ENCODE data around the gene VPS52. TPM values are rescaled to one million over a fixed set of nuclear protein-coding genes. Genes with fewer than 3 reads are reported as not detected.

The VPS52 gene
- total RNA-seq, 2 donors from 2014 or later, result 37.1 to 40.5 TPM

GRCh38 chr6:33213166-33213988, 58.3 kb downstream of the VPS52 start:
- no peaks in the 10 kb centered on the region for H3K36me3 ChIP-seq (replicated peaks in 1 of 2; ENCODE audit: insufficient read depth in 1 of 2, low read depth in 2 of 2)
- no peaks in the 10 kb centered on the region for H3K9me3 ChIP-seq
- no peak overlapping the region for H3K27ac ChIP-seq
- DNase-seq (peak in 1 of 4 donors; percentile 30), ATAC-seq (peak; percentile 45)
- intact Hi-C loops (cut with DNase I), result no loop called here
- WGBS, 2 donors, result 2% methylated on average over 34 to 43 of the region's 43 CpGs
- H3K4me1 ChIP-seq, result peaks cover 31% of the 10 kb centered on the region
- no peak overlapping the region for H3K4me3 ChIP-seq
- H3K27me3 ChIP-seq, result no peaks in the 10 kb centered on the region
- TF ChIP-seq CTCF (IDR thresholded peaks at IDR 0.05) (no peak), POLR2A (IDR thresholded peaks at IDR 0.05) (peak in 2 of 3 donors; percentile 19 to 44)

GRCh38 chr6:33212857-33213165, 58.9 kb downstream of the VPS52 start:
- intact Hi-C loops (cut with DNase I), result no loop called here
- Histone ChIP-seq H3K27me3 (no peaks in the 10 kb centered on the region), H3K36me3 (replicated peaks in 1 of 2; ENCODE audit: insufficient read depth in 1 of 2, low read depth in 2 of 2) (no peaks in the 10 kb centered on the region), H3K4me3 (no peak overlapping the region), H3K27ac (no peak overlapping the region), H3K4me1 (peaks cover 31% of the 10 kb centered on the region), H3K9me3 (no peaks in the 10 kb centered on the region)
- 3 to 6% methylated on average over 6 of the region's 6 CpGs for WGBS, 2 donors
- ATAC-seq, result no peak
- TF ChIP-seq POLR2A (IDR thresholded peaks at IDR 0.05) (no peak), CTCF (IDR thresholded peaks at IDR 0.05) (no peak)
- DNase-seq, result no peak

GRCh38 chr6:33211666-33212422, 59.8 kb downstream of the VPS52 start:
- ATAC-seq (no peak), DNase-seq (no peak)
- Histone ChIP-seq H3K27ac (no peak overlapping the region), H3K27me3 (no peaks in the 10 kb centered on the region), H3K9me3 (no peaks in the 10 kb centered on the region), H3K4me3 (no peak overlapping the region), H3K4me1 (peaks cover 41% of the 10 kb centered on the region), H3K36me3 (replicated peaks in 1 of 2; ENCODE audit: insufficient read depth in 1 of 2, low read depth in 2 of 2) (no peaks in the 10 kb centered on the region)
- 85 to 87% methylated on average over 9 to 18 of the region's 18 CpGs for WGBS, 2 donors
- TF ChIP-seq CTCF (IDR thresholded peaks at IDR 0.05) (no peak), POLR2A (IDR thresholded peaks at IDR 0.05) (no peak)
- intact Hi-C loops (cut with DNase I), result no loop called here

- WGBS, 2 donors, result 77 to 83% methylated on average over 7 to 17 of the region's 17 CpGs
- peaks cover 48% of the 10 kb centered on the region for H3K4me1 ChIP-seq
- TF ChIP-seq POLR2A (IDR thresholded peaks at IDR 0.05), result no peak
- TF ChIP-seq CTCF (IDR thresholded peaks at IDR 0.05), result no peak
Observed at GRCh38 chr6:33211136-33211535, 60.5 kb downstream of the VPS52 start.

More at GRCh38 chr6:33211136-33211535, 60.5 kb downstream of the VPS52 start:
- no peak for ATAC-seq
- Histone ChIP-seq H3K27ac (no peak overlapping the region), H3K27me3 (no peaks in the 10 kb centered on the region), H3K4me3 (no peak overlapping the region), H3K9me3 (no peaks in the 10 kb centered on the region), H3K36me3 (replicated peaks in 1 of 2; ENCODE audit: insufficient read depth in 1 of 2, low read depth in 2 of 2) (no peaks in the 10 kb centered on the region)
- no peak for DNase-seq
- intact Hi-C loops (cut with DNase I), result no loop called here

Measured in body of pancreas (tissue), 4 donors.